Skeletal muscle satellite cell (primary cell): ENCODE measurements around the gene CDIPT.

Experiments
- H3K27me3 ChIP-seq: 2 replicates; pipeline ENCODE4 v1.7.0; 2013; ENCODE audit warnings: low read length; ENCODE audit not compliant: control insufficient read depth, insufficient read depth
- H3K36me3 ChIP-seq: 2 replicates; pipeline ENCODE4 v1.7.0; 2013; ENCODE audit warnings: mild to moderate bottlenecking, control low read depth, low read length; ENCODE audit not compliant: insufficient read depth
- H3K4me1 ChIP-seq: 2 replicates; pipeline ENCODE4 v1.7.0; 2013; ENCODE audit warnings: low read length; ENCODE audit not compliant: control insufficient read depth, insufficient read depth
- H3K4me2 ChIP-seq: 2 replicates; pipeline ENCODE4 v1.7.0; 2013; ENCODE audit warnings: mild to moderate bottlenecking, low read length
- H3K4me3 ChIP-seq: 2 replicates; pipeline ENCODE4 v1.7.0; 2013; ENCODE audit warnings: low read length
- H3K9ac ChIP-seq: 2 replicates; pipeline ENCODE4 v1.7.0; 2013; ENCODE audit warnings: mild to moderate bottlenecking, low read depth, low read length, moderate library complexity
- H3K9me3 ChIP-seq: replicated peaks from 2 replicates; pipeline ENCODE4 v1.7.0; 2013; ENCODE audit warnings: mild to moderate bottlenecking, control low read depth, low read length

The CDIPT gene

DNA sequence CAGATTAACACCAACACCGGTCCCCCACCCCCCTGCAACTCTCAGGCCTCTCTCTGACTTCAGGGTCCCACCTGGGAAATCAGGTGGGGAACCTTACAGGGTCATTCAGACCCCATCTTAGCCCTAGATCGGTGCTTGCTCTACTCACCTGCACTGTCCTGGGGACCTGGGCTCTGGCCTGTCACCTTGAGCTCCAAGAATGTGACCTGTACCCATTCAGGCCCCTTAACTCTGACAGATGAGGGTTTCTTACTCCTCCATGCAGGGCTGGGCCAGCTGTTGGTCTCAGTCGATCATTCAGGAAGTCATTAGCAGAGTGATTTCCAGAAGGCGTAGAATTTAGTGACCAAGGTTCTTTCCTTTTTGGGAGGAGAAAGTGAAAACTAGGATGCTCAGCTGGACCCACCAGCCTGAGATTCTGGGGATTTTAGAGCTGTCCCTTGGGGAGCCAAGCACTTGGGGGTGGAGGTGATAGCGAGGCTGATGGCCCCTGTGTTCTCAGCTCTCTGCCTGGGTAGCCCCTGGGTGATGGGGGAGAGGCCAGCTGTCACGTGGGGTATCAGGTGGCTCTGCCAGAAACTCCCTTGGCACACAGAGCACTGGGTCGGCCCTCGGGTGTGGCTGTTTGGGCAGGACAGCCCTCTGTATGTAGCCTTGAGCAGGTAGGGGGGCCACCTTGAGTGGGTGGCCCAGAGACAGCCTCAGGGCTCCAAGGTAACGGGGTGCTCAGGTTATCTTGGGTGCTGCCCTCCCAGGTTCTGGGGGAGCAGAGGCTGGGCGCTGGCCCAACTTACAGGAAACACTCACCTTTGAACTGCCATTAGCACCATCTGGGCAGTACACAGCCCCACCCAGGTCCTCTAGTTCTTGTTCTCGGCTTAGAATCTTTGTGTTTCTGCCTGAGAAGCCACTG, 42.0 kb downstream of the CDIPT start:
- H3K4me3 ChIP-seq: peak overlapping the region; percentile 81
- H3K36me3 ChIP-seq: peaks cover 8% of the 10 kb centered on the region
- H3K4me1 ChIP-seq: peaks cover 69% of the 10 kb centered on the region
- H3K9ac ChIP-seq: peak overlapping the region; percentile 83
- H3K9me3 ChIP-seq: no peaks in the 10 kb centered on the region
- H3K27me3 ChIP-seq: no peaks in the 10 kb centered on the region
- peak overlapping the region; percentile 87 for H3K4me2 ChIP-seq

DNA sequence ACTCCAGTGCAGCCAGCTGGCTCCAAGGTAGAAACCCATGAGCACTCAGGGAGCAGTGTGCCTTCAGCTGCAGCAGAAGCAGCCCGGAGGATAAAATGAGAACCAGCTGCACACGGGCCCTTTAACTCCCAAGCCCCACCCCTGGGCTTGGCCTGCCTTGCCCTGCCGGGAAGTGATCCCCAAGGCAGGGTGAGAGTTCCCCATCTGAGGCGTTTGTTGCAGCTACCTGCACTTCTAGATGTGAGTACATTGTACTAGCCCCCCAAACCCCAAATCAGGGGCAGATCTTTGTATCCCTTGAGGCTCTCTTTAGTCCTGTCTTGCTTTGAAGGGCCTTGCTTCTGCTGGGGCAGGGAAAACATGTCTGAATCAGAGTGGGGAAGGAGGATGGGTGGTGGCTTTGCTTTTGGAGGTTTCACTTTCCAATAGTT, 42.7 kb downstream of the CDIPT start, which contains the start of gene MVP:
Gene MVP (plus strand): TSS at position 192 of the 431 bp plus-strand sequence. CDS start 10,088 bp downstream, outside the sequence.
- peak within 1 kb of the TSS; percentile 83 for H3K9ac ChIP-seq
- H3K4me3 ChIP-seq: peak within 1 kb of the TSS; percentile 81
- peaks cover 8% of the 10 kb centered on the region for H3K36me3 ChIP-seq
- peak within 1 kb of the TSS; percentile 87 for H3K4me2 ChIP-seq
- no peaks in the 10 kb centered on the region for H3K27me3 ChIP-seq
- H3K4me1 ChIP-seq: peaks cover 64% of the 10 kb centered on the region
- no peaks in the 10 kb centered on the region for H3K9me3 ChIP-seq

DNA sequence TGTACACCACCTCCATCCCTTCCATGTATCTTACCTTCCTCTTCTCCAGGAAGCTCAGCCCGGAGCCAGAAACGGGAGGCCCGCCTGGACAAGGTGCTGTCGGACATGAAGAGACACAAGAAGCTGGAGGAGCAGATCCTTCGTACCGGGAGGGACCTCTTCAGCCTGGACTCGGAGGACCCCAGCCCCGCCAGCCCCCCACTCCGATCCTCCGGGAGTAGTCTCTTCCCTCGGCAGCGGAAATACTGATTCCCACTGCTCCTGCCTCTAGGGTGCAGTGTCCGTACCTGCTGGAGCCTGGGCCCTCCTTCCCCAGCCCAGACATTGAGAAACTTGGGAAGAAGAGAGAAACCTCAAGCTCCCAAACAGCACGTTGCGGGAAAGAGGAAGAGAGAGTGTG, 43.5 kb downstream of the CDIPT start:
- H3K9me3 ChIP-seq: no peaks in the 10 kb centered on the region
- H3K27me3 ChIP-seq: no peaks in the 10 kb centered on the region
- peak overlapping the region; percentile 83 for H3K9ac ChIP-seq
- peaks cover 61% of the 10 kb centered on the region for H3K4me1 ChIP-seq
- H3K4me3 ChIP-seq: peak overlapping the region; percentile 81
- H3K4me2 ChIP-seq: peak overlapping the region; percentile 87
- H3K36me3 ChIP-seq: peaks cover 8% of the 10 kb centered on the region

DNA sequence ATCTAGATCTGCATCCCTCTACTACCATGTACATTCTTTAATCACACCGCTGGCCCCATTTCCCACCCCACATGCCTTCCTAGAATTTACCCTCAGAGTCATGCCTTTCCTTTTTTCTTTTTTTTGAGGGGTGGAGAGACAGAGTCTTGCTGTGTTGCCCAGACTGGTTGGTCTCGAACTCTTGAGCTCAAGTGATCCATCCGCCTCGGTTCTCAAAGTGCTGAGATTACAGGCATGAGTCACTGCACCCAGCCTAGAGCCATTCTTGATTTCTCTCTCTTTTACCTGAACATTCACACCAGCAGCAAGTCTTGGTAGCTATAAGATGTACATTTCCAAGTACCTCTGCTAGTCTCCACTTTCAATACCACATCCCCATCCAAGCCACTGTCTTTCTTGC, 44.9 kb downstream of the CDIPT start:
- H3K4me1 ChIP-seq: peaks cover 47% of the 10 kb centered on the region

DNA sequence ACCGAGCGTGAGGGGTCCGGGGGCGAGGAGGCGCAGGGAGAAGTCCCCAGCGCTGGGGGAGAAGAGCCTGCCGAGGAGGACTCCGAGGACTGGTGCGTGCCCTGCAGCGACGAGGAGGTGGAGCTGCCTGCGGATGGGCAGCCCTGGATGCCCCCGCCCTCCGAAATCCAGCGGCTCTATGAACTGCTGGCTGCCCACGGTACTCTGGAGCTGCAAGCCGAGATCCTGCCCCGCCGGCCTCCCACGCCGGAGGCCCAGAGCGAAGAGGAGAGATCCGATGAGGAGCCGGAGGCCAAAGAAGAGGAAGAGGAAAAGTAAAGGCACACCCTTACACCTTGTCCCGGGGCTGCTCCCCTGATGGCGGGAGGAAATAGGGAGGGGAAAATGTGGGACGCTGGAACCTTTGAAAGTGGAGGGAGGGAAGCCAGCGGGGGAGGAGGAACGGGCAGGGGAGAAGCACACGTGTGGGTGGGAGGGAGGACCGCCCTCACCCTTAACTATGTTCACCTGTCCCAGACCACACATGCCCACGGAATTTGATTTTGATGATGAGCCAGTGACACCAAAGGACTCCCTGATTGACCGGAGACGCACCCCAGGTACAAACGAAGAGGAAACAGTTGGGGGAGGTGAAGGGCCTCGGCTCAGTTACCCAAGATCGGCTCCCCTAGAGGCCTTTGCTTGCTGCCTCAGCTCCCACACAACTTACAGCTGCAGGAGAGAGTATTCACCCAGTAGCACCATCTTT, 46.2 kb downstream of the CDIPT start:
- peak overlapping the region; percentile 87 for H3K4me2 ChIP-seq
- H3K27me3 ChIP-seq: no peaks in the 10 kb centered on the region
- H3K36me3 ChIP-seq: peaks cover 4% of the 10 kb centered on the region
- H3K4me3 ChIP-seq: peak overlapping the region; percentile 88
- H3K9me3 ChIP-seq: no peaks in the 10 kb centered on the region
- peaks cover 42% of the 10 kb centered on the region for H3K4me1 ChIP-seq
- peak overlapping the region; percentile 78 for H3K9ac ChIP-seq

More for the DNA sequence above, 44.9 kb downstream of the CDIPT start:
- Histone ChIP-seq H3K9me3 (no peaks in the 10 kb centered on the region), H3K27me3 (no peaks in the 10 kb centered on the region), H3K9ac (no peak overlapping the region), H3K4me3 (no peak overlapping the region), H3K36me3 (peaks cover 8% of the 10 kb centered on the region), H3K4me2 (no peak overlapping the region)

DNA sequence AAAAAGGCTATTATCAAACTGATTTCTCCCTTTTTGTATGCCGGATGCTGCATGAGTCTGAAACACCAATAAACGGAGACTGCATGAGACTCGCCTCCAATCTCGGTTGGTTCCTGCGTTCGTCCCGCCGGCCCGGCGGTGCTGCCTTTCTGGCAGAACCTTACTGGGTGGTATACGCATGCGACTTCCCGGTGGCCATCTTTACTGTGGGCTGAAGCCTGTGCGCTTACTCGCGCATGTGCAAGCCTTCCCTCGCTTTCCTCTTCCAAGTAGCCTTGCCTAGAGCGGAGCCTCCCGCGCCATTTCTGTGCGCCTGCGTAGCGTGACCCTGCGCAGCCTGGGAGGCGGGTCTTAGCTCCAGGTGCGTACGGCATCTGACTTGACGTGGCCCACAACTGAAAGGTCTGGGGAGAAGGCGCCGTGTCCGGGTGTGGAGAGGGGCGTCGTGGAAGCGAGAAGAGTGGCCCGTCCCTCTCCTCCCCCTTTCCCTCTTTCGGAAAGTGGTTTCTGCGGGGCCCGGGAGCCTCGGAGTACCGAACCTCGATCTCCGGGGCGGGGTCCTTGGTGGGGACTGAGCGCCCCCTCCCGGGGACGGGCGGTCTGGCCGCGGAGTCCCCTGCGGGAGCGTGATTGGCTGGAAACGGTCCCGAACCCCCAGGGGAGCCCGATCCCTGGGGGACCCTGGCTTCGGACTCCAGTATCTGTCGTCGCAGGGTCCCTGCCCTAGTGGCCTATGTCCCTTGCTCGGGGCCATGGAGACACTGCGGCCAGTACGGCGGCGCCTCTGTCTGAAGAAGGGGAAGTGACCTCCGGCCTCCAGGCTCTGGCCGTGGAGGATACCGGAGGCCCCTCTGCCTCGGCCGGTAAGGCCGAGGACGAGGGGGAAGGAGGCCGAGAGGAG, 47.0 kb downstream of the CDIPT start, which contains the start of gene PAGR1:
Gene PAGR1 (plus strand): TSS at position 360 of the 901 bp plus-strand sequence. CDS start 374 bp downstream, at position 734.
- Histone ChIP-seq H3K27me3 (no peaks in the 10 kb centered on the region), H3K36me3 (peaks cover 4% of the 10 kb centered on the region), H3K4me1 (peaks cover 41% of the 10 kb centered on the region), H3K9ac (peak within 1 kb of the TSS; percentile 78), H3K4me3 (peak within 1 kb of the TSS; percentile 88), H3K9me3 (no peaks in the 10 kb centered on the region), H3K4me2 (peak within 1 kb of the TSS; percentile 87)

DNA sequence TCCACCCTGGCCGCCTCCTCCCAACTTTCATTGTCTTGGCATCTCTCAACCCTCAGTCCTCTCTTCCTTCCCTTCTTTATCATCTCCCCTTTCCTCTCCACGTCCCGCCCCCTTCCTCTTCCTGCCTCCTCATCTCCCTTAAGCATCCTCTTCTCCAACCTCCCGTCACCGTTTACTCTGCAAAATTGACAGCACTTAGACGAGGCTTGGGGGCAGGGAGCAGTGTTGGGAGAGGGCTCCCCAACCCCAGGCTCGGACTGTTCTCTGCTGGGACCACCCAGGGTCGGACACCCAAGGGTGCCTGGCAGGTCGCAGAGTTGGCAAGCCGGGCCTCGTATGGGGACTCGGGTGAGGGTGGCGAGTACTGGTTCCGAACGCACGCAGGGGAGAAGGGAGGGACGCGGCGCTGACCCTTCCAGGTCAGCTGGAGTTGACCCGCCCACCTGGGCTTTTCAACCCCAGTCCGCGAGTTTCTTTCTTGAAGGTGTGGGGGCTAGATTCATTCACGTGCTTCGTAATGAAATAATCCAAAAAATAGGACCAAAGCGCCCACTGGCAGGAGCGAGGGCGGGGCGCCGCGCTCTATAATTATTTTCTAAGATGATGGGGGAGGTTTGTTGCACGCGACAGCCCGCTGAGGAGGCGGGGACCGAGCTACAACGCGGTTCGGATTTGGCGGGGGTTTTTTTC, 47.8 kb downstream of the CDIPT start:
- H3K4me3 ChIP-seq: peak overlapping the region; percentile 88
- H3K36me3 ChIP-seq: peaks cover 12% of the 10 kb centered on the region
- H3K4me2 ChIP-seq: peak overlapping the region; percentile 87
- H3K27me3 ChIP-seq: no peaks in the 10 kb centered on the region
- no peaks in the 10 kb centered on the region for H3K9me3 ChIP-seq
- H3K4me1 ChIP-seq: peaks cover 47% of the 10 kb centered on the region
- H3K9ac ChIP-seq: peak overlapping the region; percentile 78

DNA sequence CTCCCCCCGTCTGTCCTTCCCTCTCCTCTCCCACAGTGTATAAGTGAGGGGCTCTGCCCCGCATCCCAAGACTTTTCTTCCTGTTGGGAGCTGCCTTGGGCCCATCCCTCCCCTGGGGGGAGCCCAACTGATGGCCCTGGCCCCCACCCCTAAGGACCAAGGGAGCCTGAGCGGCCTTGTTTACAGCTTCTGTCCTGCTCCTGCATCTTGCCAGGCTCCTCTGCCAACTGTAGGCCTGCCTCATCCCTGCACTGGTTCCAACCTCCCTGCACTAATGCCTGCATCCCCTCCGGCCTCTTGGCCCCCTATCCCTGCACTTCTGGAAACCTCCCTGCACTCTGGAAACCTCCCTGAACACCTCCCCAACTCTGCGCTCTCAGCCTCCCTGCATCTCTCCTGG, 48.4 kb downstream of the CDIPT start:
- Histone ChIP-seq H3K4me3 (peak overlapping the region; percentile 88), H3K9ac (no peak overlapping the region), H3K4me2 (peak overlapping the region; percentile 87), H3K4me1 (peaks cover 45% of the 10 kb centered on the region), H3K9me3 (no peaks in the 10 kb centered on the region), H3K27me3 (no peaks in the 10 kb centered on the region), H3K36me3 (peaks cover 13% of the 10 kb centered on the region)

DNA sequence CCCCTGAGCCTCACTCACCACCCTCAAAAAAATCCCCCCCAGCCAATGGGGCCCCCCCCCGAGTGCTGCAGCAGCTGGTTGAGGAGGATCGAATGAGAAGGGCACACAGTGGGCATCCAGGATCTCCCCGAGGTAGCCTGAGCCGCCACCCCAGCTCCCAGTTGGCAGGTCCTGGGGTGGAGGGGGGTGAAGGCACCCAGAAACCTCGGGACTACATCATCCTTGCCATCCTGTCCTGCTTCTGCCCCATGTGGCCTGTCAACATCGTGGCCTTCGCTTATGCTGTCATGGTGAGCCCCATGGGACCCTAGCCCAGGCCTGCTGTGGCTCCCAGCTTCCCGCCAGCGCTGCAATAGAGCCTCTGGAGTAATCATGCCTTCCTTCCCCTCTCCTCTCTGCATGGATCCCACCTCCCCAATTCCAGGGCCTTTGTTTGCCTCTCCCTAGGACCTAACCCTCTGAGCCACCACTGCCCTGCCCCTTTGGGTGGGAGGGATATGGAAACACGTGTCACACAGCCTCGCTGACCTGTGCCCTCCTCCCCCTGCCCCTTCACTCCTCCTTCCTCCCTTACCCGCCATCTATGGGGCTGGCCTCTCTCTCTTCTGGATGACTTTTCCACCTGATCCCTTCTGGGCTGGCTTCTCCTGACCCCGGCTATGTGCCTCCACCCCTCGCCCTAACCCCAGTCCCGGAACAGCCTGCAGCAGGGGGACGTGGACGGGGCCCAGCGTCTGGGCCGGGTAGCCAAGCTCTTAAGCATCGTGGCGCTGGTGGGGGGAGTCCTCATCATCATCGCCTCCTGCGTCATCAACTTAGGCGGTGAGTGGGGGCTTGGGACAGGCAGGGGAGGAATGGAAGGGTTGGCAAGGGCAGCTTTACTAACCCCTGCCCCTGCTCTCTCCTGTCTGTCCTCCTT, 49.1 kb downstream of the CDIPT start:
- Histone ChIP-seq H3K4me2 (no peak overlapping the region), H3K4me3 (no peak overlapping the region), H3K36me3 (peaks cover 15% of the 10 kb centered on the region), H3K4me1 (peaks cover 45% of the 10 kb centered on the region), H3K9me3 (no peaks in the 10 kb centered on the region), H3K27me3 (no peaks in the 10 kb centered on the region), H3K9ac (no peak overlapping the region)
